ENCODE data around the gene ADGRG3.
A peak's percentile ranks its signal among the peaks of the same experiment; 100 is the strongest.

The ADGRG3 gene

DNA sequence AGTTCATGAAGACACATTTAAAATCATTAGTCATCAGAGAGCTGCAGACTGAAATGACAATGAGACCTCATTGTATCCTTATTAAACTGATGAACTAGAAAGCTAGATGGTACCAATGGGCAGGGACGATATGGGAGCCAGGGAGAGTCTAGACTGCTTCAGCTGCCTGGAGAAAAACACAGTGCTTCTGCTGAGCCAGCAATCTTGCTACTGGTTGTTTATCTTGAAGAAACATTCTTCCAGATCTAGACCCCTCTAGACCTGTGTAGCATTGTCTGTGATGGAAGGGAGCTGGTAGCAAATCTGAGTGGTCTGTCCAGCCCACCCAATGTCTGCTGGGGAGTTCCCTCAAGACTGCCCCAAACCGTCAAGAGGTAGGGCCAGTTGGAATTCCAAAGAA lies 24.5 kb downstream of the ADGRG3 start:
- DNase-seq (ENCODE audit: low read depth, low spot score) = no peak
- Histone ChIP-seq H3K27me3 (ENCODE audit: control insufficient read depth, insufficient read depth, low read length) (no peaks in the 10 kb centered on the region), H3K9me3 (ENCODE audit: control insufficient read depth, insufficient read depth, low read length) (no peaks in the 10 kb centered on the region), H3K4me3 (ENCODE audit: low read length) (no peak overlapping the region), H3K4me1 (ENCODE audit: control insufficient read depth, insufficient read depth, low read length) (peaks cover 4% of the 10 kb centered on the region), H3K36me3 (ENCODE audit: control insufficient read depth, insufficient read depth, low read length) (no peaks in the 10 kb centered on the region), H3K27ac (ENCODE audit: low read length) (no peak overlapping the region)
- WGBS (ENCODE audit: insufficient coverage, insufficient read length) = no CpG with 5 or more reads among the region's 2 CpGs

DNA sequence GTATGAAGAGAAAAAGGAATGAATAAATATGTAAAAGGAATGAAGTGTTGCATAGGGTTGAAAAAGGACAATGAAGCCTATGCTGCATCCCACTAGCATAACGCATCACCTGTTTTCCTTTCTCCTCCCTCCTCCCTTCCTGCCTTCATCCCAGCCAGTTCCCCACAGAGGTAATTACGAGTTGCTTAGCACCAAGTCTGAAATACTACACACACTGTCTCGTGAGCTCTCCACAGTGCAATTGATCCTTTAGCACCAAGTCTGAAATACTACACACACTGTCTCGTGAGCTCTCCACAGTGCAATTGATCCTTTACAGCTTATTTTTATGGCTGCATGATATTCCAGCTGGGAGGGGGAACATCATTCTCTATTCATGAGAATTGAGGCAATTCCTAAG lies 25.4 kb downstream of the ADGRG3 start:
- no peaks in the 10 kb centered on the region for H3K27me3 ChIP-seq (ENCODE audit: control insufficient read depth, insufficient read depth, low read length)
- H3K9me3 ChIP-seq (ENCODE audit: control insufficient read depth, insufficient read depth, low read length) = no peaks in the 10 kb centered on the region
- H3K27ac ChIP-seq (ENCODE audit: low read length) = no peak overlapping the region
- H3K4me1 ChIP-seq (ENCODE audit: control insufficient read depth, insufficient read depth, low read length) = peaks cover 4% of the 10 kb centered on the region
- H3K36me3 ChIP-seq (ENCODE audit: control insufficient read depth, insufficient read depth, low read length) = no peaks in the 10 kb centered on the region
- DNase-seq (ENCODE audit: low read depth, low spot score) = no peak
- no CpG with 5 or more reads among the region's 4 CpGs for WGBS (ENCODE audit: insufficient coverage, insufficient read length)
- no peak overlapping the region for H3K4me3 ChIP-seq (ENCODE audit: low read length)

DNA sequence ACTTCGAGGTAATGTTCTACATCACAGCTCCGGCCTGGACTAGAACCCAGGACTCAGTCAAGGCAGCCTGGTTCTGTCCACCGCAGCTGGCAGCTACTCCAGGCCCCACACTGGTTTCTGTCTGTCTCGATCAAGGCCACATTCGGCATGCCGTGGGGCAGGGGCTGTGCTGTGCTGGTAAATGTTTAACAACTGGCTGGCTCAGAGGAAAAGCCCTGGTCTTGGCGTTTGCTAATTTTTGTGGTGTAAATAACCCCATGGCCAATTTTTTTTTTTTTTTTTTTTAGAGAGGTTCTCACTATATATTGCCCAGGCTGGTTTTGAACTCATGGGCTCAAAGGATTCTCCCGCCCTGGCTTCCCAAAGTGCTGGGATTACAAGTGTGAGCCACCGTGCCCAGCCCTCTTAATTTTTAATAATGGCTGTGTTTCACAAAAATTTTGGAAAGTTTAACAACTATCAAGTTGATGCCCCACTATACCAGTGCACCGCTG lies 26.2 kb downstream of the ADGRG3 start:
- Histone ChIP-seq H3K27me3 (ENCODE audit: control insufficient read depth, insufficient read depth, low read length) (no peaks in the 10 kb centered on the region), H3K4me3 (ENCODE audit: low read length) (no peak overlapping the region), H3K36me3 (ENCODE audit: control insufficient read depth, insufficient read depth, low read length) (no peaks in the 10 kb centered on the region), H3K27ac (ENCODE audit: low read length) (no peak overlapping the region), H3K9me3 (ENCODE audit: control insufficient read depth, insufficient read depth, low read length) (no peaks in the 10 kb centered on the region), H3K4me1 (ENCODE audit: control insufficient read depth, insufficient read depth, low read length) (peaks cover 4% of the 10 kb centered on the region)
- WGBS (ENCODE audit: insufficient coverage, insufficient read length) = no CpG with 5 or more reads among the region's 10 CpGs
- no peak for DNase-seq (ENCODE audit: low read depth, low spot score)

DNA sequence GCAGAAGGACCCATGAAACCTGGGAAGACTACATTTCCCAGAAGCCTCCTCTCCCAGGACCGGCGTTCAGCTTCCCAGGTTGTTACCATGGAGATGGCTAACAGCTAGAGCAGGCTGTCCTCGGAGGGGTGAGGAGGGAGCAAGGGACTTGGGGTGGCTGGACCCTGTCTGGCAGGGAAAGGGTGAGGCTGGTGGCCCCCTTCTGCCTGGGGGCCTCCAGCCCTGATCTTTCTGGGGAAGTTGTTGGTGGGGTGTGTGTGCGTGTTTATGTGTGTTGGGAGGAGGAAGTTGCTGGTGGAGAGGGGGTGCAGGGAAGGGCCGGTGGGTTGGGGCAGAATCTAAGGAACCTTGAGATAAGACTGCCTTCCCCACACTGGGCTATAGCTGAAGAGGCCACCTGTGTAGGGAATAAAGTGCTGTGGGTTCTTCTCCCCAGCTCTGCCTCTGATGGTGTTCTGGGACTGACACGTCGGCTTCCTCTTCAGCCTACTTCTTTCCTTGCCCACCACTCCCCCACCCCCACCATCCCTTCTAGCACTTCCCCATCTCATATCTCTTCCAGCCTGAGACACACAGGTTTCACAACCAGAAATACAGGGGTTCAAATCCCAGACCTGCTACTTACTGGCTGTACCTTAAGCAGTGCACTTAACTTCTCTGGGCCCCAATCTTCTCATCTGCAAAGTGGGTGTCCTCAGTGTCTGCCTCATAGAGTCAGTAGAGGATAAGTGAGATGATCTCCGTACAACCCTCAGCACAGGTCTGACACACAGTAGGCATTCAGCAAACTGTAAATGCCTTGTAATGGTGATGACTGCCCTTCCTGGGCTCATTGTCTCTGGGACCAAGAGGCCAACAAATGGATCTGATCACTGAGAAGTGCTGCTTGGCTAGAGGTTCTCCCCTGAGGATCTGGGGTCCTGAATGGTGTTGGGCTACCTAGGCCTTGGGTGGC lies 26.9 kb downstream of the ADGRG3 start, which contains the start of gene DRC7:
Gene DRC7, plus strand, starts transcription at position 82 of the 955 bp plus-strand sequence. CDS start 3,144 bp downstream, outside the sequence.
- H3K36me3 ChIP-seq (ENCODE audit: control insufficient read depth, insufficient read depth, low read length) = no peaks in the 10 kb centered on the region
- peaks cover 1% of the 10 kb centered on the region; the same call in 1 of the 2 replicates for H3K4me1 ChIP-seq (ENCODE audit: control insufficient read depth, insufficient read depth, low read length)
- H3K4me3 ChIP-seq (ENCODE audit: low read length) = no peak within 1 kb of the TSS
- peak; percentile 57 for DNase-seq (ENCODE audit: low read depth, low spot score)
- H3K9me3 ChIP-seq (ENCODE audit: control insufficient read depth, insufficient read depth, low read length) = no peaks in the 10 kb centered on the region
- no peak within 1 kb of the TSS for H3K27ac ChIP-seq (ENCODE audit: low read length)
- H3K27me3 ChIP-seq (ENCODE audit: control insufficient read depth, insufficient read depth, low read length) = no peaks in the 10 kb centered on the region
- WGBS (ENCODE audit: insufficient coverage, insufficient read length) = no CpG with 5 or more reads among the region's 8 CpGs

DNA sequence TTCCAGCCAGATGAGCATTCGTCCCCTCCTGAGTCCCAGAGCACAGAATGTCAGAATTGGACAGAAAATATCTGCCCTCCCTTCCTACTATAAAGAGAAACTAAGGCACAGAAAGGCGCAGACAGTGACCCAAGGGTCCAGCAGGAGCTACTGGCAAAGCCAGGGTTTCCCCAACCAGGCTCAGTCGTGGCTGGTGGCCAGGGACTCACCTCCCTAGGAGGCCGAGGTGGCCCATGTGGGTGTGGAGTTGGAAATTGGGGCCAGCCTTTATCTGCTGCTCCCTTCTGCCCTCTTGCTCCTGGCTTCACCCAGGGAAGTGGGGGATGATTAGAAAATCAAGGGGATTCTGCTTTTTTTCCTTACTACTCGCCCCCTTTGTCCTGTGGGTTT lies 27.6 kb downstream of the ADGRG3 start:
- no peak overlapping the region for H3K4me3 ChIP-seq (ENCODE audit: low read length)
- DNase-seq (ENCODE audit: low read depth, low spot score) = no peak
- peaks cover 1% of the 10 kb centered on the region; the same call in 1 of the 2 replicates for H3K4me1 ChIP-seq (ENCODE audit: control insufficient read depth, insufficient read depth, low read length)
- no peak overlapping the region for H3K27ac ChIP-seq (ENCODE audit: low read length)
- no peaks in the 10 kb centered on the region for H3K27me3 ChIP-seq (ENCODE audit: control insufficient read depth, insufficient read depth, low read length)
- no CpG with 5 or more reads among the region's 5 CpGs for WGBS (ENCODE audit: insufficient coverage, insufficient read length)
- no peaks in the 10 kb centered on the region for H3K36me3 ChIP-seq (ENCODE audit: control insufficient read depth, insufficient read depth, low read length)
- no peaks in the 10 kb centered on the region for H3K9me3 ChIP-seq (ENCODE audit: control insufficient read depth, insufficient read depth, low read length)

DNA sequence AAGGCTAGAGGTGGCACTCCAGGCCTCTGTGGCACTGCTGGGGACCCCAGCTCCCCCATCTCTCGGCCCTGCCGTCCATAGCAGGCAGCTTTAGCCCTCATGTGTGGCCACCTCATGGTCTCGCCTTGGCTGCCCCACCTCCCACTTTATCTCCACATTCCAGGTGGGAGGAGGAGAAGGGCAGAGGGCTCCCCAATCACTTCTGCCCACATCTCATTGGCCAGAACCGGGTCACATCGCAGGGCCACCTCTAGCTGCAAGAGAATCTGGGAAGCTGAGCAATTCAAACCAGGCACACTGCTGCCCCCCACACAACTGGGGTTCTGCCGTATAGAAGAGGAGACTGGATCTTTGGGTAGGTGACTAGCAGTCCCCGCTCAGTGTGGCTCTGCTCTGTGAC lies 28.1 kb downstream of the ADGRG3 start:
- no peak overlapping the region for H3K4me3 ChIP-seq (ENCODE audit: low read length)
- no peak for DNase-seq (ENCODE audit: low read depth, low spot score)
- no CpG with 5 or more reads among the region's 7 CpGs for WGBS (ENCODE audit: insufficient coverage, insufficient read length)
- H3K27ac ChIP-seq (ENCODE audit: low read length) = no peak overlapping the region
- H3K36me3 ChIP-seq (ENCODE audit: control insufficient read depth, insufficient read depth, low read length) = no peaks in the 10 kb centered on the region
- H3K4me1 ChIP-seq (ENCODE audit: control insufficient read depth, insufficient read depth, low read length) = peaks cover 1% of the 10 kb centered on the region; the same call in 1 of the 2 replicates
- H3K27me3 ChIP-seq (ENCODE audit: control insufficient read depth, insufficient read depth, low read length) = no peaks in the 10 kb centered on the region
- no peaks in the 10 kb centered on the region for H3K9me3 ChIP-seq (ENCODE audit: control insufficient read depth, insufficient read depth, low read length)

DNA sequence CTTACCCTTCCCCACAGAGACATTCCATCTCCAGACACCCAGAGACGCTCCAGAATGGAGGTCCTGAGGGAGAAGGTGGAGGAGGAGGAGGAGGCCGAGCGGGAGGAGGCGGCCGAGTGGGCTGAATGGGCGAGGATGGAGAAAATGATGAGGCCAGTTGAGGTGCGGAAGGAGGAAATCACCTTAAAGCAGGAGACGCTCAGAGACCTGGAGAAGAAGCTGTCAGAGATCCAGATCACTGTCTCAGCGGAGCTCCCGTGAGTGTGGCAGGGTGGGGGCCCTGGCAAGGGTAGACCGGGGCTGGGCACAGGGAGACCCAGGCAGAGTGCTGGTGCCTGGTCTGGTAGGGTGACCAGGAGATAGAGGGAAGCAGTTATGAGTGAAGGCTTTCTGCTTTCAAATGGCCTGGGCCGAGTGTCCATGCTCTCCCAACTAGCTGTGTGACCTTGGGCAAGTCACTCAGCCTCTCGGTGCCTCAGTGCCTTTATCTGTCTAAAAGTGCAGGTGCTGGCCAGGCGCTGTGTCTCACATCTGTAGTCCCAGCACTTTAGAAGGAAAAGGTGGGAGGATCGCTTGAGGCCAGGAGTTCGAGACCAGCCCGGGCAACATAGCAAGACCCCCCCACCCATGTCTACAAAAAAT lies 29.9 kb downstream of the ADGRG3 start:
- Histone ChIP-seq H3K9me3 (ENCODE audit: control insufficient read depth, insufficient read depth, low read length) (no peaks in the 10 kb centered on the region), H3K4me3 (ENCODE audit: low read length) (no peak overlapping the region), H3K27me3 (ENCODE audit: control insufficient read depth, insufficient read depth, low read length) (no peaks in the 10 kb centered on the region), H3K36me3 (ENCODE audit: control insufficient read depth, insufficient read depth, low read length) (no peaks in the 10 kb centered on the region), H3K27ac (ENCODE audit: low read length) (no peak overlapping the region), H3K4me1 (ENCODE audit: control insufficient read depth, insufficient read depth, low read length) (peaks cover 1% of the 10 kb centered on the region; the same call in 1 of the 2 replicates)
- DNase-seq (ENCODE audit: low read depth, low spot score) = no peak
- WGBS (ENCODE audit: insufficient coverage, insufficient read length) = no CpG with 5 or more reads among the region's 17 CpGs

DNA sequence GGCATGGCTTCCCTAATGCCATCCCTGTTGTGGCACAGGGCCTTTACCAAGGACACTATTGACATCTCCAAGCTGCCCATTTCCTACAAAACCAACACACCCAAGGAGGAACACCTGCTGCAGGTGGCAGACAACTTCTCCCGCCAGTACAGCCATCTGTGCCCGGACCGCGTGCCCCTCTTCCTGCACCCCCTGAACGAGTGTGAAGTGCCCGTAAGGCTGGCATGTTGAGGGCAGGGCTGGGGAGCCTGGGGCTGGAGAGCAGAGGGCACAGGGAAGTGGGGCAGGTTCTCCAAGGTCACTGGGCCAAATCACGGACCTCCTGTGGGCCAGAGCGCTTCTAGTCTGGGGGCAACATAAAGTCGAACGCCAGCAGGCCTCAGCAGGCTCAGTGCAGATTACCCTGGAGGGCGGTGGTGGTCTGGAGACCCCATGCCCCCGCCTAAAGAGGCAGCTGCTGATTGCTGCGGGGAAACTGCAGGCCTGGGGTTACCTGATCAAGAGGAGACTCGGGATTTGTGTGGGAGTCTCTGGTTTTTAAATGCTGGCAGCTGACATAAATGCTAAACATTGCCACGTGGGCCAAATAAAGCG lies 30.8 kb downstream of the ADGRG3 start:
- H3K36me3 ChIP-seq (ENCODE audit: control insufficient read depth, insufficient read depth, low read length) = no peaks in the 10 kb centered on the region
- no peak for DNase-seq (ENCODE audit: low read depth, low spot score)
- H3K4me3 ChIP-seq (ENCODE audit: low read length) = no peak overlapping the region
- no peaks in the 10 kb centered on the region for H3K9me3 ChIP-seq (ENCODE audit: control insufficient read depth, insufficient read depth, low read length)
- WGBS (ENCODE audit: insufficient coverage, insufficient read length) = no CpG with 5 or more reads among the region's 16 CpGs
- H3K27me3 ChIP-seq (ENCODE audit: control insufficient read depth, insufficient read depth, low read length) = no peaks in the 10 kb centered on the region
- H3K4me1 ChIP-seq (ENCODE audit: control insufficient read depth, insufficient read depth, low read length) = peaks cover 1% of the 10 kb centered on the region; the same call in 1 of the 2 replicates
- no peak overlapping the region for H3K27ac ChIP-seq (ENCODE audit: low read length)

DNA sequence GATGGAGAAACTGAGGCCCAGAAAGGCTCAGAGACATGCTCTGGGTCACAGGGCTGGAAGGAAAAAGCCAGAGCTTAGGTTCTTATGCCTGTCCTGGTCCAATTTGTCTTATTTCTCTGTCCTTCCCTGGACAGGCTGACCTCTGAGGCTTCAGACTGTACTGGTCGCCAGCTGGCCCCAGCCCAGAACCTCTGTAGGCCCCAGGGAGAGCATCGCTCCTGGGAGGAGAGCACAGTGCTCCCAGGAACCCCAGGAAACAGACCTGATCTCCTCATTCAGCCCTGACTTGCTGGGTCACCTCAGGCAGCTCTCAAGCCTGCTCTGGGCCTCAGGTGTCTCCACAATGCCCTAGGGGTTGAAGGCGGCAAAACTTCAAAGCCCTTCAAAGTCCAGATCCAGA lies 31.4 kb downstream of the ADGRG3 start:
- H3K9me3 ChIP-seq (ENCODE audit: control insufficient read depth, insufficient read depth, low read length) = no peaks in the 10 kb centered on the region
- H3K4me1 ChIP-seq (ENCODE audit: control insufficient read depth, insufficient read depth, low read length) = peaks cover 1% of the 10 kb centered on the region; the same call in 1 of the 2 replicates
- no peaks in the 10 kb centered on the region for H3K36me3 ChIP-seq (ENCODE audit: control insufficient read depth, insufficient read depth, low read length)
- H3K27ac ChIP-seq (ENCODE audit: low read length) = no peak overlapping the region
- DNase-seq (ENCODE audit: low read depth, low spot score) = no peak
- H3K4me3 ChIP-seq (ENCODE audit: low read length) = no peak overlapping the region
- WGBS (ENCODE audit: insufficient coverage, insufficient read length) = no CpG with 5 or more reads among the region's 3 CpGs
- H3K27me3 ChIP-seq (ENCODE audit: control insufficient read depth, insufficient read depth, low read length) = no peaks in the 10 kb centered on the region

DNA sequence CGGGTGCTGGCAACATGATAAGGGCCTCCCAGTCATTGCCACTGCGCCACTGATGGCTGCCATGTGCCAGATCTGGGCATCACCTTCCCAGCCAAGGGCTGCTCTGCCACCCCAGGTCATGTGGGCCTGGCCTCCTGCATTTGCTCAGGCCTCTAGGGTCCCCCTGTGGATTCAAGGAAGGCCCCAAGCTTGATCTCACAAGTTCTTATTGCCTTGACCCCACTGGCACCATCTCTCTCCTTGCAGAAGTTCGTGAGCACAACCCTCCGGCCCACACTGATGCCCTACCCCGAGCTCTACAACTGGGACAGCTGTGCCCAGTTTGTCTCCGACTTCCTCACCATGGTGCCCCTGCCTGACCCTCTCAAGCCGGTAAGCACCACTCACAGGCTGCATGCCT lies 31.8 kb downstream of the ADGRG3 start:
- no peaks in the 10 kb centered on the region for H3K9me3 ChIP-seq (ENCODE audit: control insufficient read depth, insufficient read depth, low read length)
- no peak overlapping the region for H3K4me3 ChIP-seq (ENCODE audit: low read length)
- H3K27ac ChIP-seq (ENCODE audit: low read length) = no peak overlapping the region
- H3K4me1 ChIP-seq (ENCODE audit: control insufficient read depth, insufficient read depth, low read length) = no peaks in the 10 kb centered on the region
- no peak for DNase-seq (ENCODE audit: low read depth, low spot score)
- no peaks in the 10 kb centered on the region for H3K36me3 ChIP-seq (ENCODE audit: control insufficient read depth, insufficient read depth, low read length)
- no CpG with 5 or more reads among the region's 7 CpGs for WGBS (ENCODE audit: insufficient coverage, insufficient read length)
- H3K27me3 ChIP-seq (ENCODE audit: control insufficient read depth, insufficient read depth, low read length) = no peaks in the 10 kb centered on the region
